Lung (tissue), 12 donors: ENCODE results near the gene NASP. TPM values are rescaled to one million over a fixed set of nuclear protein-coding genes. Genes with fewer than 3 reads are reported as not detected.
"Not testable (repeated sequence)": the region's sequence is repeated elsewhere in the genome, so short reads cannot be mapped to it uniquely, and the experiment has no call there.

ENCODE experiments used
- ATAC-seq: fragments of 200-7000 bp; cut with Tn5 transposase; one replicate; pipeline ENCODE4 v1.9.1; 2020; ENCODE audit warnings: moderate number of reproducible peaks; ENCODE audit not compliant: insufficient read depth, low FRiP score
- DNase-seq, 3 donors: peaks; one replicate each; pipeline ENCODE4 v3.0.0-alpha.2; 2013 to 2017
- H3K27ac ChIP-seq, 2 donors: one replicate each; pipeline ENCODE4 v1.5.1; 2013; ENCODE audit warnings: mild to moderate bottlenecking in 2 of 2, moderate library complexity in 2 of 2, control low read depth in 1 of 2, inconsistent platforms in 1 of 2, low read depth in 1 of 2, low read length in 1 of 2
- H3K27me3 ChIP-seq, 3 donors: one replicate each; pipeline ENCODE4 v1.5.1; 2013; ENCODE audit warnings: low read length in 2 of 3; ENCODE audit not compliant: control insufficient read depth in 3 of 3, insufficient read depth in 3 of 3
- H3K36me3 ChIP-seq, 4 donors: one replicate each; pipeline ENCODE4 v1.5.1; 2013; ENCODE audit warnings: low read length in 4 of 4, mild to moderate bottlenecking in 1 of 4, moderate library complexity in 1 of 4; ENCODE audit not compliant: control insufficient read depth in 4 of 4, insufficient read depth in 4 of 4
- H3K4me1 ChIP-seq, 5 donors: one replicate each; pipeline ENCODE4 v1.5.1; 2013; ENCODE audit warnings: low read length in 5 of 5, mild to moderate bottlenecking in 2 of 5, moderate library complexity in 1 of 5; ENCODE audit not compliant: control insufficient read depth in 5 of 5, insufficient read depth in 5 of 5
- H3K4me3 ChIP-seq: one replicate; pipeline ENCODE4 v1.5.1; 2013; ENCODE audit warnings: mild to moderate bottlenecking, control low read depth, moderate library complexity
- H3K9ac ChIP-seq, 2 donors: one replicate each; pipeline ENCODE4 v1.5.1; 2013; ENCODE audit warnings: low read length in 2 of 2, control low read depth in 1 of 2; ENCODE audit not compliant: insufficient read depth in 1 of 2
- H3K9me3 ChIP-seq, 4 donors: one replicate each; pipeline ENCODE4 v1.5.1; 2013; ENCODE audit warnings: low read length in 3 of 4, mild to moderate bottlenecking in 1 of 4, moderate library complexity in 1 of 4; ENCODE audit not compliant: control insufficient read depth in 4 of 4, insufficient read depth in 3 of 4
- CTCF ChIP-seq: IDR thresholded peaks from 2 replicates; pipeline ENCODE4 v1.5.1; 2012; ENCODE audit warnings: mild to moderate bottlenecking; ENCODE audit errors: control extremely low read depth, extremely low read depth
- WGBS, 2 donors: extraction: QIAGEN DNeasy Blood & Tissue Kit; methylation state at CpG; one replicate each; pipeline ENCODE4 v1.1.7; 2013; 5-methylcytosine and 5-hydroxymethylcytosine counted together
- polyA plus RNA-seq, 2 donors: library from polyadenylated mRNA; stranded (reverse); fragments of 200-250 nt; gene quantifications; one replicate each; pipeline ENCODE4 v1.2.1, GENCODE V29; 2013
- total RNA-seq, 2 donors: library from RNA; depleted of rRNA in 1 of 2; stranded (reverse); fragments of >200 nt in 1 of 2; gene quantifications; one replicate each; pipeline ENCODE4 v1.2.1, GENCODE V29; 2014 to 2021
- donor health status: control.
- donor health status: control.
- donor health status: Bipolar disorder and iron deficiency.
- donor health status: healthy.
- donor health status: DM: yes; HTN: yes; CAD: no.

Gene NASP
- total and polyA plus RNA-seq, 4 donors: 56.8 to 110 (median 89.4) TPM

- WGBS, 2 donors: 38 to 44% methylated on average over 7 of the region's 7 CpGs
- Histone ChIP-seq H3K27ac (peak overlapping the region in 1 of 2 donors; percentile 33), H3K27me3 (no peaks in the 10 kb centered on the region), H3K9ac (peak overlapping the region; percentile 44 to 69), H3K4me1 (peaks cover 8 to 20% (median 11%) of the 10 kb centered on the region in 5 donors), H3K4me3 (no peak overlapping the region), H3K9me3 (no peaks in the 10 kb centered on the region), H3K36me3 (peaks cover 0 to 4% (median 0%) of the 10 kb centered on the region in 4 donors)
- DNase-seq (no peak), ATAC-seq (no peak)
- no peak for TF ChIP-seq CTCF
Observed at GRCh38 chr1:45585496-45586075, 1.7 kb downstream of the NASP start.

GRCh38 chr1:45586769-45587168 lies 2.9 kb downstream of the NASP start:
- ATAC-seq (no peak), DNase-seq (no peak)
- Histone ChIP-seq H3K36me3 (peaks cover 0 to 4% (median 0%) of the 10 kb centered on the region in 4 donors), H3K4me3 (no peak overlapping the region), H3K9me3 (no peaks in the 10 kb centered on the region), H3K27me3 (no peaks in the 10 kb centered on the region), H3K4me1 (peaks cover 8 to 20% (median 11%) of the 10 kb centered on the region in 5 donors), H3K27ac (peak overlapping the region in 1 of 2 donors; percentile 34), H3K9ac (no peak overlapping the region)
- no peak for TF ChIP-seq CTCF
- 80% methylated on average over 4 of the region's 4 CpGs for WGBS, 2 donors

- DNase-seq (no peak), ATAC-seq (no peak)
- TF ChIP-seq CTCF: no peak
- Histone ChIP-seq H3K9me3 (no peaks in the 10 kb centered on the region), H3K9ac (no peak overlapping the region), H3K27me3 (no peaks in the 10 kb centered on the region), H3K36me3 (peaks cover 3 to 10% (median 6%) of the 10 kb centered on the region in 4 donors), H3K27ac (no peak overlapping the region), H3K4me3 (no peak overlapping the region), H3K4me1 (peaks cover 8 to 20% (median 11%) of the 10 kb centered on the region in 5 donors)
- 32 to 56% methylated on average over 1 of the region's 1 CpG for WGBS, 2 donors
Observed at GRCh38 chr1:45589861-45590260, 6.0 kb downstream of the NASP start.

- Histone ChIP-seq H3K9ac (no peak overlapping the region), H3K9me3 (no peaks in the 10 kb centered on the region), H3K36me3 (peaks cover 4 to 18% (median 10%) of the 10 kb centered on the region in 4 donors), H3K27ac (no peak overlapping the region), H3K27me3 (no peaks in the 10 kb centered on the region), H3K4me3 (no peak overlapping the region), H3K4me1 (peaks cover 0 to 5% (median 0%) of the 10 kb centered on the region in 5 donors)
- ATAC-seq (no peak), DNase-seq (no peak)
- WGBS, 2 donors: 92 to 96% methylated on average over 4 of the region's 4 CpGs
- TF ChIP-seq CTCF: no peak
Observed at GRCh38 chr1:45594412-45594811, 10.6 kb downstream of the NASP start.

- ATAC-seq, DNase-seq, H3K4me3 ChIP-seq, H3K9me3 ChIP-seq, H3K4me1 ChIP-seq, H3K27me3 ChIP-seq, H3K27ac ChIP-seq, H3K9ac ChIP-seq: not testable (repeated sequence)
- peaks cover 4 to 18% (median 10%) of the 10 kb centered on the region in 4 donors for H3K36me3 ChIP-seq
- 97% methylated on average over 8 of the region's 8 CpGs for WGBS, 2 donors
Observed at GRCh38 chr1:45596765-45597164, 12.9 kb downstream of the NASP start.
